H1 (cell line): ENCODE results near the gene ENPP6. TPM values are rescaled to one million over a fixed set of nuclear protein-coding genes. Genes with fewer than 3 reads are reported as not detected.

Source experiments
- CTCF ChIA-PET: fragments of 300-600 bp; sonication (Branson Sonifier 250); formaldehyde crosslinking; loops from one replicate; lab custom pipeline; 2021; ENCODE audit not compliant: partially characterized antibody; lab: Charles Lee
- POLR2A ChIA-PET: fragments of 300-600 bp; sonication (Branson Sonifier 250); formaldehyde crosslinking; loops from one replicate; lab custom pipeline; 2021; ENCODE audit warnings: inconsistent platforms; ENCODE audit not compliant: partially characterized antibody; lab: Charles Lee
- DNase-seq, 2 experiments: peaks; one replicate each; pipeline versions ENCODE4 v3.0.0 to v3.0.0-alpha.2; 2010 to 2022; ENCODE audit warnings: low spot score in 2 of 2, low read depth in 1 of 2, mixed read lengths in 1 of 2
- FAIRE-seq: peaks from 2 replicates; lab custom pipeline; 2011; peaks lifted over from hg19 to GRCh38; lab: Jason Lieb, UNC
- H2AFZ ChIP-seq: 2 replicates; pipeline ENCODE4 v1.8.1; 2012; ENCODE audit warnings: low read length, inconsistent platforms
- H2AK5ac ChIP-seq: 2 replicates; pipeline ENCODE4 v1.6.1; 2013; ENCODE audit warnings: low read depth, low read length
- H2BK120ac ChIP-seq: replicated peaks from 2 replicates; pipeline ENCODE3; 2013; ENCODE audit warnings: low read depth, low read length, inconsistent platforms
- H2BK12ac ChIP-seq: 2 replicates; pipeline ENCODE4 v1.6.1; 2013; ENCODE audit warnings: low read depth, low read length
- H2BK15ac ChIP-seq: 2 replicates; pipeline ENCODE4 v1.6.1; 2013; ENCODE audit warnings: low read length
- H2BK20ac ChIP-seq: 2 replicates; pipeline ENCODE4 v1.6.1; 2013; ENCODE audit warnings: low read length
- H2BK5ac ChIP-seq: 2 replicates; pipeline ENCODE4 v1.6.1; 2013; ENCODE audit warnings: low read depth, low read length
- H3K14ac ChIP-seq: 2 replicates; pipeline ENCODE4 v1.6.1; 2013; ENCODE audit warnings: inconsistent platforms; ENCODE audit not compliant: insufficient read length
- H3K18ac ChIP-seq: 2 replicates; pipeline ENCODE4 v1.6.1; 2013; ENCODE audit warnings: low read length; ENCODE audit errors: extremely low read depth
- H3K23ac ChIP-seq: 2 replicates; pipeline ENCODE4 v1.6.1; 2013; ENCODE audit warnings: inconsistent platforms; ENCODE audit not compliant: insufficient read length
- H3K23me2 ChIP-seq: 2 replicates; pipeline ENCODE4 v1.6.1; 2013; ENCODE audit warnings: low read depth, low read length
- H3K27ac ChIP-seq: 2 replicates; pipeline ENCODE4 v1.6.1; 2011; ENCODE audit warnings: low read depth, low read length, inconsistent platforms
- H3K27me3 ChIP-seq, 4 experiments: replicated peaks in 1 of 4; 1 replicate in 1 of 4; 2 replicates in 3 of 4; pipeline versions ENCODE4 v1.6.1 to v1.8.1; 2011 to 2013; ENCODE audit warnings: low read length in 3 of 4, mild to moderate bottlenecking in 3 of 4, inconsistent platforms in 2 of 4, mixed read lengths in 2 of 4, moderate library complexity in 1 of 4; ENCODE audit not compliant: control insufficient read depth in 3 of 4, insufficient read depth in 3 of 4; ENCODE audit errors: extremely low read depth in 1 of 4
- H3K36me3 ChIP-seq, 4 experiments: 2 replicates each; pipeline versions ENCODE4 v1.6.1 to v1.8.1; 2011 to 2013; ENCODE audit warnings: mild to moderate bottlenecking in 4 of 4, low read length in 3 of 4, moderate library complexity in 2 of 4, control low read depth in 1 of 4, inconsistent platforms in 1 of 4; ENCODE audit not compliant: insufficient read depth in 4 of 4, control insufficient read depth in 2 of 4
- H3K4ac ChIP-seq: replicated peaks from 2 replicates; pipeline ENCODE3; 2013; ENCODE audit warnings: low read length, low read depth, mixed read lengths, inconsistent platforms; ENCODE audit not compliant: insufficient read length
- H3K4me1 ChIP-seq, 4 experiments: replicated peaks in 1 of 4; 1 replicate in 1 of 4; 2 replicates in 3 of 4; pipeline versions ENCODE4 v1.6.1 to v1.8.1; 2011 to 2013; ENCODE audit warnings: low read length in 3 of 4, inconsistent platforms in 2 of 4, mixed read lengths in 1 of 4; ENCODE audit not compliant: insufficient read depth in 4 of 4, control insufficient read depth in 3 of 4
- H3K4me2 ChIP-seq, 2 experiments: 2 replicates each; pipeline versions ENCODE4 v1.6.1 to v1.8.1; 2011 to 2013; ENCODE audit warnings: low read depth in 2 of 2, low read length in 2 of 2, control low read depth in 1 of 2, inconsistent platforms in 1 of 2, mild to moderate bottlenecking in 1 of 2; ENCODE audit not compliant: insufficient read depth in 1 of 2
- H3K4me3 ChIP-seq, 4 experiments: fragments of 200-600, 300-600 bp in 1 of 4; sonication (generic), shearing (Covaris generic), sonication (Bioruptor Twin) in 1 of 4; 2 replicates each; pipeline versions ENCODE4 v1.5.1 to v1.8.1; 2011 to 2016; ENCODE audit warnings: low read length in 4 of 4, low read depth in 3 of 4, control low read depth in 2 of 4, inconsistent platforms in 2 of 4, mild to moderate bottlenecking in 2 of 4, mixed read lengths in 1 of 4, moderate library complexity in 1 of 4; ENCODE audit not compliant: insufficient read depth in 2 of 4; ENCODE audit errors: extremely low read depth in 1 of 4
- H3K56ac ChIP-seq: replicated peaks from 2 replicates; pipeline ENCODE3; 2013; ENCODE audit warnings: low read depth, mild to moderate bottlenecking, mixed read lengths, low read length, inconsistent platforms; ENCODE audit not compliant: insufficient read length
- H3K79me1 ChIP-seq: 2 replicates; pipeline ENCODE4 v1.6.1; 2013; ENCODE audit warnings: low read depth, low read length, control low read depth
- H3K79me2 ChIP-seq, 2 experiments: 2 replicates each; pipeline versions ENCODE4 v1.6.1 to v1.8.1; 2012 to 2013; ENCODE audit warnings: low read length in 2 of 2, mild to moderate bottlenecking in 2 of 2, inconsistent platforms in 1 of 2; ENCODE audit not compliant: insufficient read depth in 2 of 2, control insufficient read depth in 1 of 2
- H3K9ac ChIP-seq, 4 experiments: replicated peaks in 1 of 4; 1 replicate in 1 of 4; 2 replicates in 3 of 4; pipeline versions ENCODE4 v1.6.1 to v1.8.1; 2011 to 2013; ENCODE audit warnings: low read depth in 3 of 4, low read length in 3 of 4, control low read depth in 2 of 4, mild to moderate bottlenecking in 2 of 4, moderate library complexity in 2 of 4, inconsistent platforms in 1 of 4; ENCODE audit errors: extremely low read depth in 1 of 4
- H3K9me3 ChIP-seq, 2 experiments: 2 replicates each; pipeline versions ENCODE4 v1.6.1 to v1.8.1; 2012 to 2013; ENCODE audit warnings: mild to moderate bottlenecking in 2 of 2, moderate library complexity in 2 of 2, control low read depth in 1 of 2, inconsistent platforms in 1 of 2, low read depth in 1 of 2, low read length in 1 of 2, mixed read lengths in 1 of 2; ENCODE audit not compliant: insufficient read depth in 2 of 2
- H4K20me1 ChIP-seq, 2 experiments: replicated peaks in 1 of 2; 2 replicates each; pipeline versions ENCODE3 to v1.8.1; 2011 to 2013; ENCODE audit warnings: inconsistent platforms in 2 of 2, low read length in 2 of 2, mild to moderate bottlenecking in 1 of 2; ENCODE audit not compliant: insufficient read depth in 2 of 2, control insufficient read depth in 1 of 2
- H4K5ac ChIP-seq: 2 replicates; pipeline ENCODE4 v1.6.1; 2013; ENCODE audit warnings: low read length, low read depth, mixed read lengths, inconsistent platforms; ENCODE audit not compliant: insufficient read length
- H4K8ac ChIP-seq: 2 replicates; pipeline ENCODE4 v1.8.0; 2013; ENCODE audit warnings: mild to moderate bottlenecking, moderate library complexity, low read length, inconsistent platforms; ENCODE audit not compliant: insufficient read depth; ENCODE audit errors: extremely low read depth
- H4K91ac ChIP-seq: replicated peaks from 2 replicates; pipeline ENCODE3; 2013; ENCODE audit warnings: low read length, mixed read lengths, inconsistent platforms; ENCODE audit not compliant: insufficient read length
- CBX8 ChIP-seq: fragments of 300-800, 300-1000 bp; sonication (generic); IDR thresholded peaks from 2 replicates; pipeline ENCODE4 v1.7.1; 2016; ENCODE audit warnings: low read depth, low read length, borderline replicate concordance
- EGR1 ChIP-seq: IDR thresholded peaks from 2 replicates; pipeline ENCODE4 v1.6.1; 2011; ENCODE audit warnings: low read depth, low read length, borderline replicate concordance
- FOSL1 ChIP-seq: IDR thresholded peaks from 2 replicates; pipeline ENCODE4 v1.6.1; 2011; ENCODE audit warnings: mild to moderate bottlenecking, low read depth, low read length, moderate library complexity; ENCODE audit not compliant: insufficient read depth
- NANOG ChIP-seq: IDR thresholded peaks from 2 replicates; pipeline ENCODE4 v1.6.1; 2011; ENCODE audit warnings: low read length, low read depth, mild to moderate bottlenecking, inconsistent platforms; ENCODE audit not compliant: insufficient read depth, poor library complexity, severe bottlenecking
- POLR2A ChIP-seq, 2 experiments: IDR thresholded peaks; 1 replicate in 1 of 2; 2 replicates in 1 of 2; pipeline ENCODE4 v1.6.1; 2011; ENCODE audit warnings: low read depth in 2 of 2, low read length in 2 of 2, mild to moderate bottlenecking in 2 of 2; ENCODE audit errors: control extremely low read depth in 1 of 2
- POLR2AphosphoS5 ChIP-seq: IDR thresholded peaks from 2 replicates; pipeline ENCODE4 v1.6.1; 2011; ENCODE audit warnings: low read depth, low read length
- RBBP5 ChIP-seq: IDR thresholded peaks from 2 replicates; pipeline ENCODE4 v1.7.1; 2012; ENCODE audit warnings: low read depth, mild to moderate bottlenecking, inconsistent platforms, low read length, moderate library complexity, borderline replicate concordance
- SUZ12 ChIP-seq: fragments of 200-600 bp; sonication (generic); IDR thresholded peaks from 2 replicates; pipeline ENCODE4 v1.6.1; 2012; ENCODE audit warnings: mild to moderate bottlenecking, inconsistent platforms, low read length, moderate library complexity, mixed read lengths
- TAF1 ChIP-seq: IDR thresholded peaks from 2 replicates; pipeline ENCODE4 v1.6.1; 2011; ENCODE audit warnings: mild to moderate bottlenecking, low read depth, low read length
- WGBS, 2 experiments: shearing (Covaris generic) in 1 of 2; methylation state at CpG; one replicate each; pipeline versions ENCODE4 v1.1.6 to v1.1.7; 2013 to 2015; ENCODE audit warnings: low lambda C conversion rate in 2 of 2, mixed read lengths in 2 of 2, inconsistent platforms in 1 of 2, low coverage in 1 of 2, missing lambda C conversion rate in 1 of 2; ENCODE audit not compliant: insufficient replicate concordance in 2 of 2, insufficient coverage in 1 of 2, insufficient read length in 1 of 2; ENCODE audit errors: extremely low coverage in 1 of 2, missing lambda C conversion rate in 1 of 2; 5-methylcytosine and 5-hydroxymethylcytosine counted together
- polyA plus RNA-seq, 7 experiments: library from polyadenylated mRNA; depleted of rRNA in 3 of 7; stranded (reverse) in 5 of 7; unstranded in 2 of 7; fragments of >200 nt in 5 of 7; fragments of 200-250 nt in 2 of 7; gene quantifications; 1 replicate in 5 of 7; 2 replicates in 1 of 7; 4 replicates in 1 of 7; pipeline versions ENCODE4 v1.2.1 to v1.2.3, GENCODE V29; 2011 to 2013; ENCODE audit warnings: missing spikeins in 2 of 7, mixed read lengths in 2 of 7
- total RNA-seq: library from RNA; stranded (reverse); fragmentation: NEBNext Ultra II Directional; extraction: Animal tissue kit (Norgen Biotek cat#: 25700); gene quantifications from 2 replicates; pipeline ENCODE4 v1.2.1, GENCODE V29; 2021

Gene ENPP6
- total and polyA plus RNA-seq, 2 of the 8 experiments (the other 6 are each of a cell fraction or from before 2014, with no cell fraction given): 0.11 to 0.20 TPM

- Histone ChIP-seq H3K9ac (no peak overlapping the region), H4K20me1 (no peaks in the 10 kb centered on the region), H2BK5ac (no peak overlapping the region), H3K36me3 (no peaks in the 10 kb centered on the region), H3K4me3 (no peak overlapping the region), H2BK15ac (no peak overlapping the region), H3K4me1 (no peaks in the 10 kb centered on the region), H3K27ac (no peak overlapping the region), H3K23me2 (no peaks in the 10 kb centered on the region; the same call in 1 of the 2 replicates), H2BK20ac (no peak overlapping the region), H3K14ac (no peak overlapping the region), H4K8ac (no peak overlapping the region), H2BK120ac (no peak overlapping the region), H3K27me3 (no peaks in the 10 kb centered on the region; a peak in 1 of 7 replicates), H2AFZ (no peak overlapping the region), H4K5ac (no peak overlapping the region), H3K4me2 (no peak overlapping the region), H3K9me3 (no peaks in the 10 kb centered on the region), H4K91ac (no peak overlapping the region), H3K18ac (no peak overlapping the region), H3K79me2 (no peaks in the 10 kb centered on the region), H3K79me1 (no peaks in the 10 kb centered on the region), H2AK5ac (no peak overlapping the region), H3K56ac (no peak overlapping the region), H2BK12ac (no peak overlapping the region), H3K4ac (no peak overlapping the region), H3K23ac (no peak overlapping the region)
- 100% methylated on average over 2 of the region's 2 CpGs; no CpG with 5 or more reads in 1 of the 2 experiments for WGBS, 2 experiments
- DNase-seq (no peak), FAIRE-seq (no peak)
- ChIA-PET POLR2A (no interaction called here), CTCF (interaction anchor here (0.8 to 1.5 kb wide), 2 partner anchors 11 to 396 kb away, joined by 3 read pairs; no protein-coding TSS in a partner anchor)
- no peak for TF ChIP-seq CBX8
- TF ChIP-seq RBBP5: no peak
- TF ChIP-seq TAF1: no peak
- no peak for TF ChIP-seq SUZ12
- TF ChIP-seq POLR2A (IDR thresholded peaks at IDR 0.05; ENCODE audit: control extremely low read depth in 1 of 2, low read depth in 2 of 2, low read length in 2 of 2): no peak
- no peak for TF ChIP-seq POLR2AphosphoS5
- no peak for TF ChIP-seq NANOG
- no peak for TF ChIP-seq FOSL1
- no peak for TF ChIP-seq EGR1
Observed at GRCh38 chr4:184231573-184231972, 13.9 kb upstream of the ENPP6 start.
